K562 (cell line): ENCODE results near the gene RSU1. TPM values are rescaled to one million over a fixed set of nuclear protein-coding genes. Genes with fewer than 3 reads are reported as not detected.

ENCODE experiments used
- ATAC-seq: fragments of 200-7000 bp; cut with Tn5 transposase; 3 replicates; pipeline ENCODE4 v1.9.1; 2020; ENCODE audit warnings: moderate library complexity
- BruUV-seq: library from RNA; stranded (reverse); fragments of 400-500 nt; replicated peaks from 2 replicates; lab custom pipeline; 2021; lab: Mats Ljungman, UMichigan
- CTCF ChIA-PET: fragments of 300-600 bp; formaldehyde crosslinking; extraction: SDS; loops from one replicate; lab custom pipeline; 2021; ENCODE audit warnings: low intra/inter-chr PET ratio; lab: Yijun Ruan, JAX
- POLR2A ChIA-PET: fragments of 300-600, 350-650 bp; sonication (Branson Sonifier 250); formaldehyde crosslinking; extraction: SDS; loops from one replicate; lab custom pipeline; 2021; ENCODE audit warnings: antibody characterized with exemption, inconsistent platforms; lab: Yijun Ruan, JAX
- DNase-seq, 4 experiments: peaks; one replicate each; pipeline versions ENCODE4 v3.0.0 to v3.0.0-alpha.2; 2011 to 2018; ENCODE audit warnings: low spot score in 3 of 4, mixed read lengths in 3 of 4; ENCODE audit errors: extremely low read depth in 1 of 4
- FAIRE-seq: peaks from 2 replicates; lab custom pipeline; 2011; peaks lifted over from hg19 to GRCh38; lab: Jason Lieb, UNC
- H2AFZ ChIP-seq: 2 replicates; pipeline ENCODE4 v1.6.0; 2011; ENCODE audit warnings: low read depth, low read length, control low read depth, inconsistent platforms
- H3K27ac ChIP-seq: fragments of 200-600 bp; 3 replicates; pipeline ENCODE4 v1.8.0; 2011; ENCODE audit warnings: low read depth, mild to moderate bottlenecking, control low read depth, inconsistent platforms, low read length, moderate library complexity, mixed read lengths; ENCODE audit errors: extremely low read depth
- H3K27me3 ChIP-seq, 2 experiments: fragments of 300-600 bp in 1 of 2; 2 replicates in 1 of 2; 3 replicates in 1 of 2; pipeline versions ENCODE4 v1.6.0 to v1.8.0; 2011; ENCODE audit warnings: inconsistent platforms in 2 of 2, low read length in 2 of 2, mild to moderate bottlenecking in 1 of 2, mixed read lengths in 1 of 2, moderate library complexity in 1 of 2; ENCODE audit not compliant: control insufficient read depth in 2 of 2, insufficient read depth in 2 of 2
- H3K36me3 ChIP-seq: fragments of 300-600 bp; 3 replicates; pipeline ENCODE4 v1.8.0; 2011; ENCODE audit warnings: mild to moderate bottlenecking, low read length, inconsistent platforms; ENCODE audit not compliant: control insufficient read depth, insufficient read depth
- H3K4me1 ChIP-seq, 2 experiments: fragments of 200-600 bp in 1 of 2; replicated peaks in 1 of 2; 2 replicates in 1 of 2; 3 replicates in 1 of 2; pipeline versions ENCODE4 v1.5.1 to v1.8.0; 2011; ENCODE audit warnings: inconsistent platforms in 2 of 2, low read length in 2 of 2, mild to moderate bottlenecking in 1 of 2, mixed read lengths in 1 of 2, moderate library complexity in 1 of 2; ENCODE audit not compliant: control insufficient read depth in 2 of 2, insufficient read depth in 2 of 2
- H3K4me2 ChIP-seq: 2 replicates; pipeline ENCODE4 v1.6.1; 2011; ENCODE audit warnings: low read length, control low read depth, inconsistent platforms, mixed read lengths; ENCODE audit not compliant: insufficient read depth
- H3K4me3 ChIP-seq: fragments of 200-600 bp; sonication (generic), shearing (Covaris generic); 2 replicates; pipeline ENCODE4 v1.5.1; 2016; ENCODE audit warnings: control low read depth, inconsistent platforms
- H3K79me2 ChIP-seq: fragments of 200-600 bp; 3 replicates; pipeline ENCODE4 v1.8.0; 2011; ENCODE audit warnings: low read length, inconsistent platforms; ENCODE audit not compliant: control insufficient read depth, insufficient read depth
- H3K9ac ChIP-seq, 2 experiments: 2 replicates each; pipeline versions ENCODE4 v1.6.0 to v1.6.1; 2011; ENCODE audit warnings: low read depth in 2 of 2, low read length in 2 of 2, control low read depth in 1 of 2, inconsistent platforms in 1 of 2, mild to moderate bottlenecking in 1 of 2, mixed read lengths in 1 of 2; ENCODE audit not compliant: insufficient read depth in 1 of 2
- H3K9me1 ChIP-seq: one replicate; pipeline ENCODE4 v1.6.0; 2011; ENCODE audit warnings: inconsistent platforms, mild to moderate bottlenecking, low read length, moderate library complexity; ENCODE audit not compliant: control insufficient read depth, insufficient read depth
- H3K9me3 ChIP-seq: replicated peaks from 2 replicates; pipeline ENCODE4 v1.5.1; 2011; ENCODE audit warnings: low read depth, low read length, inconsistent platforms; ENCODE audit not compliant: control insufficient read depth, insufficient read depth
- H4K20me1 ChIP-seq: replicated peaks from 2 replicates; pipeline ENCODE4 v1.6.1; 2011; ENCODE audit warnings: low read length, inconsistent platforms, mixed read lengths; ENCODE audit not compliant: control insufficient read depth, insufficient read depth
- BCL6 ChIP-seq: fragments of 250-450 bp; sonication (Bioruptor Pico); IDR thresholded peaks from 2 replicates; pipeline ENCODE4 v1.4.0; 2020
- DPF2 ChIP-seq: fragments of 450-650 bp; IDR thresholded peaks from 2 replicates; pipeline ENCODE4 v1.6.1; 2016
- FOXP1 ChIP-seq: sonication (generic); formaldehyde crosslinking; IDR thresholded peaks from 2 replicates; pipeline ENCODE4 v1.8.0; 2022; ENCODE audit warnings: mild to moderate bottlenecking, missing genetic modification reagents
- MAFK ChIP-seq: IDR thresholded peaks from 2 replicates; pipeline ENCODE4 v1.6.1; 2011; ENCODE audit warnings: low read length, improper control_type of control experiment
- MBD2 ChIP-seq: sonication (generic); IDR thresholded peaks from 2 replicates; pipeline ENCODE4 v1.6.1; 2016; ENCODE audit warnings: low read depth, borderline replicate concordance
- NCOA1 ChIP-seq: fragments of 450-650 bp; IDR thresholded peaks from 2 replicates; pipeline ENCODE4 v1.6.1; 2016; ENCODE audit warnings: low read depth
- PML ChIP-seq: IDR thresholded peaks from 2 replicates; pipeline ENCODE4 v1.6.1; 2012; ENCODE audit warnings: low read length, inconsistent platforms
- ZFX ChIP-seq: sonication (generic); formaldehyde crosslinking; IDR thresholded peaks from 2 replicates; pipeline ENCODE4 v1.8.0; 2022; ENCODE audit warnings: mild to moderate bottlenecking, missing genetic modification reagents, moderate library complexity
- ZNF253 ChIP-seq: fragments of 250-450 bp; sonication (Bioruptor Pico); conservative IDR thresholded peaks from 2 replicates; pipeline ENCODE4 v1.6.1; 2021; ENCODE audit warnings: mild to moderate bottlenecking
- WGBS: fragments of 100-300 bp; shearing (Covaris generic); methylation state at CpG from one replicate; pipeline ENCODE4 v1.1.6; 2016; ENCODE audit warnings: low coverage, mixed read lengths; ENCODE audit not compliant: insufficient coverage; ENCODE audit errors: missing lambda C conversion rate; 5-methylcytosine and 5-hydroxymethylcytosine counted together
- in situ Hi-C: fragments of 300-500 bp; cut with MboI; formaldehyde crosslinking; loops from 4 replicates; pipeline ENCODE4 v1.15.0; 2018; ENCODE audit warnings: inconsistent platforms, mixed read lengths
- intact Hi-C: fragments of 100-400 bp; cut with micrococcal nuclease; formaldehyde crosslinking; loops from 2 replicates; pipeline ENCODE4 v1.14.2; 2022
- polyA plus RNA-seq, 8 experiments: library from polyadenylated mRNA; depleted of rRNA in 4 of 8; stranded (reverse) in 5 of 8; unstranded in 3 of 8; fragments of >200 nt; fragmentation: Nextera tagmentation in 2 of 8; fragmentation: Illumina TruSeq in 1 of 8; extraction: Ambion mirVana in 2 of 8; extraction: Trizol in 1 of 8; gene quantifications; 2 replicates each; pipeline versions ENCODE4 v1.2.1 to v1.2.3, GENCODE V29; 2011 to 2014; ENCODE audit warnings: inconsistent platforms in 1 of 8, missing spikeins in 1 of 8
- total RNA-seq, 7 experiments: library from RNA; depleted of rRNA in 6 of 7; stranded (reverse); fragments of >200 nt in 6 of 7; fragmentation: Illumina TruSeq in 2 of 7; extraction: Trizol in 2 of 7; gene quantifications; 2 replicates each; pipeline versions ENCODE4 v1.2.1 to v1.2.3, GENCODE V29; 2011 to 2021; ENCODE audit warnings: low replicate concordance in 1 of 7
- TF ChIP-seq, protein P1 (sequence below): fragments of 250-450 bp; sonication (Bioruptor Pico); IDR thresholded peaks from 2 replicates; pipeline ENCODE4 v1.9.0; 2021; ENCODE audit warnings: mild to moderate bottlenecking, inconsistent platforms
- TF ChIP-seq, protein P2 (sequence below): fragments of 450-650 bp; formaldehyde crosslinking; IDR thresholded peaks from 2 replicates; pipeline ENCODE4 v1.4.0; 2022; ENCODE audit warnings: missing genetic modification characterization
- TF ChIP-seq, protein P3 (sequence below), 2 experiments: fragments of 450-650 bp; formaldehyde crosslinking in 1 of 2; IDR thresholded peaks; 2 replicates each; pipeline versions ENCODE4 v1.4.0 to v1.6.1; 2014 to 2020; ENCODE audit warnings: mild to moderate bottlenecking in 2 of 2, borderline replicate concordance in 1 of 2, low read depth in 1 of 2

RSU1 gene
- total and polyA plus RNA-seq, 9 of the 15 experiments (the other 6 are each of a cell fraction or from before 2014, with no cell fraction given), result 18.8 to 67.3 (median 31.5) TPM

DNA sequence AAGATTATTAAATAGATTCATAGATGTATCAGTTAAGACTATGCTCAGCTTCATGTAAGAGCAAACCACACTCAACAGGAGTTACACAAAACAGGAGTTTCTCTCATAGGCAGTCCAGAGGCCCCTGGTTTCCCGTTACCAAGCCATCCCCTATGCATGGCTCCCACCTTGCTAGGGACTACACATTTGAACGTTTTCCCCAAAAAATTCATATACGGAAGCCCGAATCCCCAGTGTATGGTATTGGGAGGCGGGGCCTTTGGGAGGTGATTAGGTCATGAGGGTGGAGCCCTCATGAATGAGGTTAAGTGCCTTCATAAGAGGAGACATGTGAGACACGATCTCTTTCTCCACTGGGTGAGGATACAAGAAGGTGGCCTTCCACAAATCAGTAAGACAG lies 29.1 kb downstream of the RSU1 start:
- DNase-seq, result no peak
- 41% methylated on average over 6 of the region's 6 CpGs for WGBS
- intact Hi-C loops (no loop called here), in situ Hi-C loops (loop anchor here (25.0 kb wide), 1 partner anchor 1351 kb away; no protein-coding TSS in a partner anchor)
- Histone ChIP-seq H3K9ac (no peak overlapping the region), H3K4me2 (no peak overlapping the region), H3K4me3 (no peak overlapping the region), H4K20me1 (no peaks in the 10 kb centered on the region), H3K4me1 (no peaks in the 10 kb centered on the region; a peak in 1 of 5 replicates), H3K9me1 (no peaks in the 10 kb centered on the region), H3K9me3 (no peaks in the 10 kb centered on the region), H3K36me3 (no peaks in the 10 kb centered on the region), H2AFZ (no peak overlapping the region), H3K27ac (no peak overlapping the region), H3K79me2 (no peaks in the 10 kb centered on the region), H3K27me3 (no peaks in the 10 kb centered on the region)
- POLR2A ChIA-PET, result interaction anchor here (0.6 kb wide), 1 partner anchor 238 kb away, joined by 3 read pairs; no protein-coding TSS in a partner anchor
- ATAC-seq, result no peak
- no peak for FAIRE-seq
- BruUV-seq, result no TSS peak
- CTCF ChIA-PET, result no interaction called here
- TF ChIP-seq, protein P1, sequence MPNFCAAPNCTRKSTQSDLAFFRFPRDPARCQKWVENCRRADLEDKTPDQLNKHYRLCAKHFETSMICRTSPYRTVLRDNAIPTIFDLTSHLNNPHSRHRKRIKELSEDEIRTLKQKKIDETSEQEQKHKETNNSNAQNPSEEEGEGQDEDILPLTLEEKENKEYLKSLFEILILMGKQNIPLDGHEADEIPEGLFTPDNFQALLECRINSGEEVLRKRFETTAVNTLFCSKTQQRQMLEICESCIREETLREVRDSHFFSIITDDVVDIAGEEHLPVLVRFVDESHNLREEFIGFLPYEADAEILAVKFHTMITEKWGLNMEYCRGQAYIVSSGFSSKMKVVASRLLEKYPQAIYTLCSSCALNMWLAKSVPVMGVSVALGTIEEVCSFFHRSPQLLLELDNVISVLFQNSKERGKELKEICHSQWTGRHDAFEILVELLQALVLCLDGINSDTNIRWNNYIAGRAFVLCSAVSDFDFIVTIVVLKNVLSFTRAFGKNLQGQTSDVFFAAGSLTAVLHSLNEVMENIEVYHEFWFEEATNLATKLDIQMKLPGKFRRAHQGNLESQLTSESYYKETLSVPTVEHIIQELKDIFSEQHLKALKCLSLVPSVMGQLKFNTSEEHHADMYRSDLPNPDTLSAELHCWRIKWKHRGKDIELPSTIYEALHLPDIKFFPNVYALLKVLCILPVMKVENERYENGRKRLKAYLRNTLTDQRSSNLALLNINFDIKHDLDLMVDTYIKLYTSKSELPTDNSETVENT (CRISPR knock-in tag), result no peak
- TF ChIP-seq MAFK (no peak), DPF2 (no peak), FOXP1 (CRISPR knock-in tag) (no peak), MBD2 (no peak), BCL6 (CRISPR knock-in tag) (no peak), ZFX (CRISPR knock-in tag) (no peak), ZNF253 (CRISPR knock-in tag) (no peak), PML (no peak), NCOA1 (no peak)
- TF ChIP-seq, protein P2, sequence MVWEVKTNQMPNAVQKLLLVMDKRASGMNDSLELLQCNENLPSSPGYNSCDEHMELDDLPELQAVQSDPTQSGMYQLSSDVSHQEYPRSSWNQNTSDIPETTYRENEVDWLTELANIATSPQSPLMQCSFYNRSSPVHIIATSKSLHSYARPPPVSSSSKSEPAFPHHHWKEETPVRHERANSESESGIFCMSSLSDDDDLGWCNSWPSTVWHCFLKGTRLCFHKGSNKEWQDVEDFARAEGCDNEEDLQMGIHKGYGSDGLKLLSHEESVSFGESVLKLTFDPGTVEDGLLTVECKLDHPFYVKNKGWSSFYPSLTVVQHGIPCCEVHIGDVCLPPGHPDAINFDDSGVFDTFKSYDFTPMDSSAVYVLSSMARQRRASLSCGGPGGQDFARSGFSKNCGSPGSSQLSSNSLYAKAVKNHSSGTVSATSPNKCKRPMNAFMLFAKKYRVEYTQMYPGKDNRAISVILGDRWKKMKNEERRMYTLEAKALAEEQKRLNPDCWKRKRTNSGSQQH (CRISPR knock-in tag), result no peak
- TF ChIP-seq, protein P3, sequence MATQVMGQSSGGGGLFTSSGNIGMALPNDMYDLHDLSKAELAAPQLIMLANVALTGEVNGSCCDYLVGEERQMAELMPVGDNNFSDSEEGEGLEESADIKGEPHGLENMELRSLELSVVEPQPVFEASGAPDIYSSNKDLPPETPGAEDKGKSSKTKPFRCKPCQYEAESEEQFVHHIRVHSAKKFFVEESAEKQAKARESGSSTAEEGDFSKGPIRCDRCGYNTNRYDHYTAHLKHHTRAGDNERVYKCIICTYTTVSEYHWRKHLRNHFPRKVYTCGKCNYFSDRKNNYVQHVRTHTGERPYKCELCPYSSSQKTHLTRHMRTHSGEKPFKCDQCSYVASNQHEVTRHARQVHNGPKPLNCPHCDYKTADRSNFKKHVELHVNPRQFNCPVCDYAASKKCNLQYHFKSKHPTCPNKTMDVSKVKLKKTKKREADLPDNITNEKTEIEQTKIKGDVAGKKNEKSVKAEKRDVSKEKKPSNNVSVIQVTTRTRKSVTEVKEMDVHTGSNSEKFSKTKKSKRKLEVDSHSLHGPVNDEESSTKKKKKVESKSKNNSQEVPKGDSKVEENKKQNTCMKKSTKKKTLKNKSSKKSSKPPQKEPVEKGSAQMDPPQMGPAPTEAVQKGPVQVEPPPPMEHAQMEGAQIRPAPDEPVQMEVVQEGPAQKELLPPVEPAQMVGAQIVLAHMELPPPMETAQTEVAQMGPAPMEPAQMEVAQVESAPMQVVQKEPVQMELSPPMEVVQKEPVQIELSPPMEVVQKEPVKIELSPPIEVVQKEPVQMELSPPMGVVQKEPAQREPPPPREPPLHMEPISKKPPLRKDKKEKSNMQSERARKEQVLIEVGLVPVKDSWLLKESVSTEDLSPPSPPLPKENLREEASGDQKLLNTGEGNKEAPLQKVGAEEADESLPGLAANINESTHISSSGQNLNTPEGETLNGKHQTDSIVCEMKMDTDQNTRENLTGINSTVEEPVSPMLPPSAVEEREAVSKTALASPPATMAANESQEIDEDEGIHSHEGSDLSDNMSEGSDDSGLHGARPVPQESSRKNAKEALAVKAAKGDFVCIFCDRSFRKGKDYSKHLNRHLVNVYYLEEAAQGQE (IDR thresholded peaks at IDR 0.05; ENCODE audit: borderline replicate concordance), result no peak
- TF ChIP-seq, protein P3 (CRISPR knock-in tag; IDR thresholded peaks at IDR 0.05; ENCODE audit: low read depth), result no peak
